Measurements from ENCODE around the gene PREX1.

PREX1 gene

DNA sequence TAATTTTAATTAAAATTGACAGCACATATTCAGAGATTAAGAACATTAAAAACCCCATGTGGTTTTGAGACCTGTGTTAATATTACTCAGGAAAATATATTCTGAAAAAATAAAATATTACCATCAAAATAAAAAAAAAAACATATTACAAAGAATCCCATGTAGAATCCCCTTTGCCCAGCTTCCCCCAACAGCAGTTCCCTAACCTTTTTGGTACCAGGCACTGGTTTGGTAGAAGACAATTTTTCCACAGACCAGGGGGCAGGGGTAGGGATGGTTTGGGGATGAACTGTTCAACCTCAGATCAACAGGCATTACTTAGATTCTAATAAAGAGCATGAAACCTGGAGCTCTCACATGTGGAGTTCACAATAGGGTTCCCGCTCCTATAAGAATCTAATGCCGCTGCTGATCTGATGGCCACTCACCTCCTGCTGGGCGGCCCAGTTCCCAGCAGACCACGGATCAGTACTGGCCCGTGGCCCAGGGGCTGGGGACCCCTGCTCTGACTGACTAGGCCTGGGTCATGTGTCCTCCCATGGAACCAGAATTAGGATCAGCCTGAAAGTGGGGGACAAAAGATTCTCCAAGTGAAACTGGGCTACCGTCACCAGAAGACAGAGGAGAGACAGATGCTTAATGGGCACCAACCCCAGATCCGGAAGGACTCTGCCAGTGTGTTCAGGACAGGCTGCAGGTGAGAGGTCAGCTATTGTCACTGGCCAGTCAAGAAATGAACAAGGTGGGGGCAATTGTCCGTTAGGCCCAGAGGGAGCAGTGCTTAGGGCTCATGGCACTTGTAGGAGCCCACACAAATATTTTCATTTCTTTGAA, 235.5 kb downstream of the PREX1 start:
- no peak for DNase-seq (ENCODE audit: low spot score)

DNA sequence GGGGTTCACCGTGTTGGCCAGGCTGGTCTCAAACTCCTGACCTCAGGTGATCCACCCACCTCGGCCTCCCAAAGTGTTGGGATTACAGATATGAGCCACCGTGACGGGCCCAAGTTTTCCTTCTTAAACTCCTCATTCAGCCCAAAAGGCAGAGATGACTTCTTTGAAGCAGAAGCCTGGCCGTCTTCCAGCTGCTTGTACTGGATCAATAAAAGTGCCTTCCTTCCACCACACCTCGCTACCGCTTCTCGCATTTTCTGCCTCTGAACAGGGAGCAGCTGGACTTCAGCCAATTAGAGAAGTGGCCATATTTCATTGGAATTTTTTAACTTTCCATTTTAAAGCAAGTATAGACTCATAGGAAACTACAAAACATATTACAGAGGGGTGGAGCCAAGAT, 241.1 kb downstream of the PREX1 start:
- DNase-seq (ENCODE audit: low spot score): no peak

GRCh38 chr20:48585061-48585870, 242.5 kb downstream of the PREX1 start:
- DNase-seq (ENCODE audit: low spot score): no peak

GRCh38 chr20:48584391-48585060, 243.3 kb downstream of the PREX1 start:
- no peak for DNase-seq (ENCODE audit: low spot score)

DNA sequence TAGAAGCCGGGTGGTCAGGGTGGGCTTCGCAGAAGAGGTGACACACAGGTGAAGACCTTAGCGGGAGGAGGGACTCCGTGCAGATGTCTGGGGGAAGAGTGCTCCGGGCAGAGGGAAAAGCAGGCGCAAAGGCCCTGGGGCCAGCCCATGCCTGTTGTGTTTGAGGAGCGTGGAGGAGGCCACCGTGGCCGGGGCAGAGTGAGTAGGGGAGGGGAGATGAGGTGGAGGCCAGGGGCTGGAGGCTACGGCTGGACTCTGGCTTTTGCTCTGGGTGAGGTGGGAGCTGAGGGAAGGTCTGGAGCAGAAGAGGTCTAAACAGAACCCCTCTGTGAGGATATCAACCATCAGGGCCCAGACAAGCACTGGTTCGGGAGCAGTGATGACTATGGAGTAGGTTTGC, 244.0 kb downstream of the PREX1 start:
- DNase-seq (ENCODE audit: low spot score): no peak

- no peak for DNase-seq (ENCODE audit: low spot score)
Measured at GRCh38 chr20:48583171-48583570, 244.6 kb downstream of the PREX1 start.

DNA sequence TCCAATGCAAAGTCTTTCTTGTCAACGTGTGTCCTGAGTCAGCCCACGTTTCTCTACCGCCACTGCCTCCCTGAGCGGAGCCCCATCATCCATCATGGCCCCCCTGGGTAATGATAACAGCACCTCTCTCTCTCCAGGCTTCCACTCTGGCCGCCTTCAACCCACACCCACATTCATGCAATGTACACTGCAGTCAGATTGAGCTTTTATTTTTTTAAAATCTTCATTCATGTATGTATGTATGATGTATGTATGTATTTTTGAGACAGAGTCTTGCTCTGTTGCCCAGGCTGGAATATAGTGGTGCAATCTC, 245.2 kb downstream of the PREX1 start:
- no peak for DNase-seq (ENCODE audit: low spot score)

DNA sequence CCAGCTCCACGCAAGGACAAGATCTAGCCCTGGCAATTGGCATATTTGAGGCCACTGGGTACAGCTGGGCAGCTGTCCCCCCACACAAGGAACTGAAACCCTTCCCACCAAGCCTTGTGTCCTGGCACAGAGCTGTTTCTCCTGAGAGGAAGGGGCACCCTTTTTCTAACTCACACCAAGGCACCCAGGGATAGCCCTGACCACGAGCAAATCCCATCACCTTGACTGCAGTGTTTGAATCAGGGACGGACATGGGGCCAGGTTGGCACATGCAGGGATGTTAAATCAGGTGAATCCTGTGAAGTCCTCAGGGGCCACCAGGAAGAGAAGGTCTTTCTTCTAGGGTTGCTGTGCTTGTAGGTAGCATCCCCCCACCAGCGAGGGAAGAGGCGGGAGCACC, 246.6 kb downstream of the PREX1 start:
- no peak for DNase-seq (ENCODE audit: low spot score)

DNA sequence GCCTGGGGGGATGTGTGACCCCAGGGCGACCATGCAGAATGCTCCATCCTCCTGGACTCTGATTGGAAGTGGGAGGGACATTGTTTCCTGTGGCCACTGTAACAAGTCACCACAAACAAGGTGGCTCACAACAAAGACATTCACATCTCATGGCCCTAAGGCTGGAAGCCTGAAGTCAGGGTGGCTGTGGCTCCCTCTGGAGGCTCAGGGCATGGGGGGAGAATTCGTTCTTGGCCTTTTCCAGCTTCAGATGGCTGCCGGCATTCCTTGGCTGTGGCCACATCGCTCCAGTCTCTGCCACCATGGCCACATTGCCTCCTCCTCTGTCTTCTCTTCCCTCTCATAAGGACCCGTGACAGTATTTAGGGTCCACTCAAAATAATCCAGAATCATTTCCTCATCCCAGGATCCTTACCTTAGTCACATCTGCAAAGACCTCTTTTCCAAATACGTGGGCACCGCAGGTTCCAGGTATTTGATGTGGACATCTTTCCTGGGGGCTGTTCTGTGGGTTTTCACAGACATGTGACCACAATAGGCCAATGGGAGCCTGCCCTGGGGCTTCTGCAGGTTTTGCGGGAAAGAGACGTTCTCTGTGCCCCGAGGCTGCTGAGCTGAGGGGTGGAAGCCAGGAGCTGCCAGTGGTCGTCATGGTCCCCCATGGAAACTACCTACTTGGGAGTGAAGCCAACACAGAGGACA, 249.3 kb downstream of the PREX1 start:
- no peak for DNase-seq (ENCODE audit: low spot score)

DNA sequence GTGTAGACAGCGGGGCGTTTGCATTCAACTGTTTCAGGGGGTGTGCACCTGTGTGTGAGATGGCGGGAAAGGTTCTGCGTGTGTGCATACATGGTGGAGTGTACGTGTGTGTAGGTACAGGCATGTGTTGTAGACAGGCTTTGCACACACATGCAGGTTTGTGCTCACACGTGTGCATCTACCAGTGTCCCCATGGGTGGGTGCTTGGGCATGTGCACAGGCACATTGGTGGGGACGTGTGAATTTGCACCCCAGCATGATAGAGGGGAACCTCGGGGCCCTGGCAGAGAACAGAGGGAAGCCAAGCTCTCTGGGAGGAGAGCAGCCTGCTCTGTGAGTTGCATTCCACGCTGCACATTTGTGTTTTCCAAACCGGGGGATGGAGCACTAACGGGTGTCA, 250.2 kb downstream of the PREX1 start:
- DNase-seq (ENCODE audit: low spot score): no peak

GRCh38 chr20:48574383-48574782, 253.4 kb downstream of the PREX1 start:
- peak; percentile 76 for DNase-seq (ENCODE audit: low spot score)

All from SK-N-DZ (cell line).